Activated CD8-positive, alpha-beta T cell treated with anti-CD3 and anti-CD28 coated beads for 36 hours (primary cell): ENCODE data around the gene MT1B. TPM values are rescaled to one million over a fixed set of nuclear protein-coding genes. Genes with fewer than 3 reads are reported as not detected.
"Not testable (repeated sequence)": the region's sequence is repeated elsewhere in the genome, so short reads cannot be mapped to it uniquely, and the experiment has no call there.

Experiments
- ATAC-seq: fragments of 200-7000 bp; cut with Tn5 transposase; one replicate; pipeline ENCODE4 v1.10.0; 2021; ENCODE audit warnings: mild to moderate bottlenecking, moderate library complexity
- CTCF ChIA-PET: fragments of 350-600 bp; sonication (Branson Sonifier 250); formaldehyde crosslinking; loops from one replicate; lab custom pipeline; 2021; ENCODE audit warnings: antibody characterized with exemption; lab: Charles Lee
- POLR2A ChIA-PET: fragments of 350-600 bp; sonication (Branson Sonifier 250); formaldehyde crosslinking; loops from one replicate; lab custom pipeline; 2021; ENCODE audit warnings: antibody characterized with exemption; lab: Charles Lee
- DNase-seq: peaks from one replicate; pipeline ENCODE4 v3.0.0-alpha.2; 2020
- H3K27ac Mint-ChIP-seq: one replicate; pipeline ENCODE4 v1.8.0; 2021; ENCODE audit warnings: mild to moderate bottlenecking, mixed read lengths
- H3K27me3 Mint-ChIP-seq: one replicate; pipeline ENCODE4 v1.8.0; 2021; ENCODE audit warnings: mixed read lengths
- H3K36me3 Mint-ChIP-seq: one replicate; pipeline ENCODE4 v1.8.0; 2021; ENCODE audit warnings: low read depth, mixed read lengths
- H3K4me1 Mint-ChIP-seq: one replicate; pipeline ENCODE4 v1.8.0; 2021; ENCODE audit warnings: low read depth, mixed read lengths
- H3K4me3 Mint-ChIP-seq: one replicate; pipeline ENCODE4 v1.8.0; 2021; ENCODE audit warnings: mild to moderate bottlenecking, moderate library complexity, mixed read lengths
- H3K9me3 Mint-ChIP-seq: one replicate; pipeline ENCODE4 v1.8.0; 2021; ENCODE audit warnings: mixed read lengths
- CTCF ChIP-seq: fragments of 200-600 bp; IDR thresholded peaks from one replicate; pipeline ENCODE4 v1.8.0; 2022; ENCODE audit warnings: antibody characterized with exemption, mild to moderate bottlenecking
- intact Hi-C: fragments of 100-400 bp; cut with micrococcal nuclease; formaldehyde crosslinking; loops from one replicate; pipeline ENCODE4 v1.10.0; 2022
- total RNA-seq, 2 experiments: library from RNA; stranded (reverse); gene quantifications; one replicate each; pipeline ENCODE4 v1.2.3, GENCODE V29; 2021

Gene MT1B
- total RNA-seq, 2 experiments from 2014 or later, result not detected

- ChIA-PET CTCF (no interaction called here), POLR2A (no interaction called here)
- intact Hi-C loops, result no loop called here
- DNase-seq, result no peak
- Mint-ChIP-seq H3K4me3 (peak overlapping the region; percentile 92), H3K27me3 (peaks cover 2% of the 10 kb centered on the region), H3K4me1 (peaks cover 16% of the 10 kb centered on the region), H3K36me3 (peaks cover 3% of the 10 kb centered on the region), H3K9me3 (no peaks in the 10 kb centered on the region), H3K27ac (peak overlapping the region; percentile 82)
- no peak for ATAC-seq
- TF ChIP-seq CTCF, result no peak
These were observed 6.7 kb downstream of the MT1B start for GRCh38 chr16:56658327-56658875.

- Mint-ChIP-seq H3K27me3 (peaks cover 30% of the 10 kb centered on the region), H3K36me3 (peaks cover 5% of the 10 kb centered on the region), H3K27ac (peak overlapping the region; percentile 84), H3K4me1 (peaks cover 20% of the 10 kb centered on the region), H3K4me3 (peak overlapping the region; percentile 77), H3K9me3 (no peaks in the 10 kb centered on the region)
- intact Hi-C loops, result no loop called here
- peak; percentile 64 for DNase-seq
- ATAC-seq, result peak; percentile 63
- no peak for TF ChIP-seq CTCF
- CTCF ChIA-PET, result interaction anchor here (0.7 to 1.6 kb wide), 3 partner anchors 11 to 19 kb away, joined by 3 read pairs; no protein-coding TSS in a partner anchor
- POLR2A ChIA-PET, result interaction anchor here (0.6 to 2.5 kb wide), 4 partner anchors 11 to 30 kb away, joined by 3 to 11 read pairs (median 7); partner anchors contain the start of genes MT1B, MT1M and MT1X
These were observed 11.0 kb downstream of the MT1B start for GRCh38 chr16:56662357-56663354.

GRCh38 chr16:56664506-56664905, 12.8 kb downstream of the MT1B start:
- Mint-ChIP-seq H3K27ac (no peak overlapping the region), H3K4me1 (peaks cover 24% of the 10 kb centered on the region), H3K4me3 (no peak overlapping the region), H3K9me3 (no peaks in the 10 kb centered on the region), H3K27me3 (peaks cover 46% of the 10 kb centered on the region), H3K36me3 (peaks cover 5% of the 10 kb centered on the region)
- CTCF ChIA-PET, result interaction anchor here (0.6 to 1.6 kb wide), 3 partner anchors 18 to 81 kb away, joined by 3 read pairs; no protein-coding TSS in a partner anchor
- intact Hi-C loops, result no loop called here
- ATAC-seq, result no peak
- POLR2A ChIA-PET, result no interaction called here
- DNase-seq, result no peak
- no peak for TF ChIP-seq CTCF

- ATAC-seq, CTCF ChIA-PET, POLR2A ChIA-PET, H3K4me3 Mint-ChIP-seq, H3K27ac Mint-ChIP-seq, H3K9me3 Mint-ChIP-seq, intact Hi-C loops, H3K36me3 Mint-ChIP-seq, DNase-seq: not testable (repeated sequence)
- Mint-ChIP-seq H3K4me1 (peaks cover 27% of the 10 kb centered on the region), H3K27me3 (peaks cover 56% of the 10 kb centered on the region)
These were observed 13.9 kb downstream of the MT1B start for GRCh38 chr16:56665286-56666261.
